C4-2B (cell line): Measurements from ENCODE around the gene PIP5K1C.

Source experiments
- ZFX ChIP-seq: fragments of 450-650 bp; IDR thresholded peaks from 2 replicates; pipeline ENCODE4 v1.6.1; 2017
- TF ChIP-seq, protein P1 (sequence below): fragments of 450-650 bp; conservative IDR thresholded peaks from 2 replicates; pipeline ENCODE4 v1.5.1; 2017; ENCODE audit warnings: mild to moderate bottlenecking

DNA sequence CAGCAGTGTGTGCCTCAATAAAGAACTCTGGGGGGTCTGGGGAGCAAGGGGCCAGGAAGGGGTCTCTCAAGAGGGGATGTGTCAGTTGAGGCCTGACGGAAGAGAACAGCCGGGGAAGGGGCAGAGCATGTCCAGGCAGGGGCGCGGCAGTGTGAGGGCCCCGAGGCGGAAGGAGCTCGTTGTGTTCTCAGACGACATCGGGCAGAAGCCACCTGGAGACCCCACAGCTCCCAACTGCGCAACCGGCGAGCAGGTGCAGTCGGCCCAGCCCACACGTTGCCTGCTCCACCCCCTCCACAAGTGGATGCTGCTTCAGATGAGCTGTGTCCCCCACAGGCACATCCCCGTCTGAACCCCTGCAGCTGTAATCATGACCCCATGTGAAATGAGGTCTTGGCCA lies 78.6 kb downstream of the PIP5K1C start:
- TF ChIP-seq, protein P1, sequence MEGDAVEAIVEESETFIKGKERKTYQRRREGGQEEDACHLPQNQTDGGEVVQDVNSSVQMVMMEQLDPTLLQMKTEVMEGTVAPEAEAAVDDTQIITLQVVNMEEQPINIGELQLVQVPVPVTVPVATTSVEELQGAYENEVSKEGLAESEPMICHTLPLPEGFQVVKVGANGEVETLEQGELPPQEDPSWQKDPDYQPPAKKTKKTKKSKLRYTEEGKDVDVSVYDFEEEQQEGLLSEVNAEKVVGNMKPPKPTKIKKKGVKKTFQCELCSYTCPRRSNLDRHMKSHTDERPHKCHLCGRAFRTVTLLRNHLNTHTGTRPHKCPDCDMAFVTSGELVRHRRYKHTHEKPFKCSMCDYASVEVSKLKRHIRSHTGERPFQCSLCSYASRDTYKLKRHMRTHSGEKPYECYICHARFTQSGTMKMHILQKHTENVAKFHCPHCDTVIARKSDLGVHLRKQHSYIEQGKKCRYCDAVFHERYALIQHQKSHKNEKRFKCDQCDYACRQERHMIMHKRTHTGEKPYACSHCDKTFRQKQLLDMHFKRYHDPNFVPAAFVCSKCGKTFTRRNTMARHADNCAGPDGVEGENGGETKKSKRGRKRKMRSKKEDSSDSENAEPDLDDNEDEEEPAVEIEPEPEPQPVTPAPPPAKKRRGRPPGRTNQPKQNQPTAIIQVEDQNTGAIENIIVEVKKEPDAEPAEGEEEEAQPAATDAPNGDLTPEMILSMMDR: no peak
- TF ChIP-seq ZFX: no peak
